GM21576 (cell line): ENCODE measurements around the gene PLCB1.

ENCODE experiments used
- ATAC-seq: cut with Tn5 transposase; IDR thresholded peaks from one replicate; pipeline ENCODE4 v1.9.1; 2021; ENCODE audit warnings: mild to moderate bottlenecking, moderate library complexity; ENCODE audit not compliant: unreplicated experiment

The PLCB1 gene

GRCh38 chr20:8242827-8243724, 111.0 kb downstream of the PLCB1 start:
- no peak for ATAC-seq

- ATAC-seq, result no peak
Measured at GRCh38 chr20:8244637-8245036, 112.6 kb downstream of the PLCB1 start.

- ATAC-seq, result no peak
Measured at GRCh38 chr20:8246153-8246552, 114.1 kb downstream of the PLCB1 start.

GRCh38 chr20:8246716-8247115, 114.7 kb downstream of the PLCB1 start:
- ATAC-seq, result no peak

GRCh38 chr20:8248051-8248450, 116.0 kb downstream of the PLCB1 start:
- no peak for ATAC-seq

GRCh38 chr20:8249634-8250033, 117.6 kb downstream of the PLCB1 start:
- ATAC-seq, result no peak

GRCh38 chr20:8250539-8251200, 118.6 kb downstream of the PLCB1 start:
- ATAC-seq, result no peak

- no peak for ATAC-seq
Measured at GRCh38 chr20:8251201-8251575, 119.1 kb downstream of the PLCB1 start.

GRCh38 chr20:8254911-8255582, 123.0 kb downstream of the PLCB1 start:
- no peak for ATAC-seq

- no peak for ATAC-seq
Measured at GRCh38 chr20:8255945-8256632, 124.0 kb downstream of the PLCB1 start.

- ATAC-seq, result no peak
Measured at GRCh38 chr20:8260837-8261251, 128.8 kb downstream of the PLCB1 start.

- no peak for ATAC-seq
Measured at GRCh38 chr20:8262721-8263120, 130.7 kb downstream of the PLCB1 start.

GRCh38 chr20:8265588-8265987, 133.5 kb downstream of the PLCB1 start:
- no peak for ATAC-seq

GRCh38 chr20:8267009-8267408, 134.9 kb downstream of the PLCB1 start:
- no peak for ATAC-seq

GRCh38 chr20:8271727-8272126, 139.7 kb downstream of the PLCB1 start:
- ATAC-seq, result no peak

GRCh38 chr20:8272766-8273165, 140.7 kb downstream of the PLCB1 start:
- ATAC-seq, result no peak

GRCh38 chr20:8284902-8285301, 152.8 kb downstream of the PLCB1 start:
- ATAC-seq, result no peak

GRCh38 chr20:8287340-8287739, 155.3 kb downstream of the PLCB1 start:
- no peak for ATAC-seq

GRCh38 chr20:8291200-8291599, 159.1 kb downstream of the PLCB1 start:
- ATAC-seq, result no peak

GRCh38 chr20:8291873-8292272, 159.8 kb downstream of the PLCB1 start:
- no peak for ATAC-seq

- ATAC-seq, result no peak
Measured at GRCh38 chr20:8292793-8293192, 160.7 kb downstream of the PLCB1 start.
